Heart right ventricle (tissue), 16 donors: ENCODE results near the gene PGM5. TPM values are rescaled to one million over a fixed set of nuclear protein-coding genes. Genes with fewer than 3 reads are reported as not detected.

Experiments
- ATAC-seq, 8 donors: fragments of 200-7000 bp; cut with Tn5 transposase; one replicate each; pipeline ENCODE4 v1.9.1; 2020; ENCODE audit warnings: mild to moderate bottlenecking in 8 of 8, moderate library complexity in 8 of 8, moderate number of reproducible peaks in 1 of 8
- DNase-seq, 2 donors: peaks; one replicate each; pipeline ENCODE4 v3.0.0-alpha.2; 2020
- H3K27ac ChIP-seq, 10 donors: fragments of 200-600 bp; sonication (generic) in 2 of 10; one replicate each; pipeline versions ENCODE4 v1.5.0 to v1.8.0; 2020 to 2022; ENCODE audit warnings: mild to moderate bottlenecking in 3 of 10
- H3K27me3 ChIP-seq, 7 donors: fragments of 200-600 bp; one replicate each; pipeline ENCODE4 v1.8.0; 2021 to 2022; ENCODE audit warnings: mild to moderate bottlenecking in 2 of 7
- H3K36me3 ChIP-seq, 9 donors: fragments of 200-600 bp; sonication (generic) in 1 of 9; one replicate each; pipeline versions ENCODE4 v1.5.0 to v1.8.0; 2020 to 2022; ENCODE audit warnings: mild to moderate bottlenecking in 2 of 9
- H3K4me1 ChIP-seq, 9 donors: fragments of 200-600 bp; sonication (generic) in 1 of 9; one replicate each; pipeline versions ENCODE4 v1.5.0 to v1.8.0; 2020 to 2022; ENCODE audit warnings: mild to moderate bottlenecking in 4 of 9
- H3K4me3 ChIP-seq, 10 donors: fragments of 200-600 bp; sonication (generic) in 2 of 10; one replicate each; pipeline versions ENCODE4 v1.5.0 to v1.8.0; 2020 to 2022; ENCODE audit warnings: mild to moderate bottlenecking in 7 of 10, moderate library complexity in 2 of 10
- H3K9me3 ChIP-seq, 11 donors: fragments of 200-600 bp in 10 of 11; sonication (generic) in 2 of 11; one replicate each; pipeline versions ENCODE4 v1.5.0 to v1.8.0; 2013 to 2022; ENCODE audit warnings: mild to moderate bottlenecking in 2 of 11, control low read depth in 1 of 11, moderate library complexity in 1 of 11
- CTCF ChIP-seq, 9 donors: fragments of 200-600 bp; sonication (generic) in 2 of 9; IDR thresholded peaks; one replicate each; pipeline versions ENCODE4 v1.5.0 to v1.8.0; 2021 to 2022; ENCODE audit warnings: antibody characterized with exemption in 9 of 9, mild to moderate bottlenecking in 5 of 9, moderate library complexity in 1 of 9
- WGBS, 2 donors: extraction: QIAGEN DNeasy Blood & Tissue Kit; methylation state at CpG; one replicate each; pipeline ENCODE4 v1.1.7; 2013; ENCODE audit warnings: inconsistent platforms in 1 of 2; 5-methylcytosine and 5-hydroxymethylcytosine counted together
- intact Hi-C, 10 donors: fragments of 100-400 bp; cut with DNase I; formaldehyde crosslinking; loops; one replicate each; pipeline versions ENCODE4 v1.11.1 to v1.14.2; 2022
- polyA plus RNA-seq, 2 donors: library from polyadenylated mRNA; stranded (reverse); fragments of 200-250 nt; gene quantifications; one replicate each; pipeline ENCODE4 v1.2.3, GENCODE V29; 2013
- total RNA-seq, 10 donors: library from RNA; stranded (reverse); fragmentation: NEBNext Ultra II Directional in 3 of 10; extraction: Animal tissue kit (Norgen Biotek cat#: 25700) in 3 of 10; gene quantifications; one replicate each; pipeline versions ENCODE4 v1.2.1 to v1.2.4, GENCODE V29; 2021 to 2023
- donor health status: Arrhythmogenic right ventricular cardiomyopathy.
- donor health status: ischemic (EF 13 %, LVEDD 7.1; RV severe dilation, severe dysfunction).
- donor health status: healthy with polysubstance abuse.
- donor health status: DM: no; HTN: yes; CAD: no.
- donor health status: DM: no; HTN: no; CAD: no.
- donor health status: ischemic (EF 25% LVEDD 6.9; RV normal size, moderate dysfunction).
- donor health status: ischemic (EF 25% LVEDD 5.7; RV mildly dilated, moderate dysfunction).
- donor health status: healthy.
- donor health status: DM: yes; HTN: yes; CAD: no.
- donor health status: Ischemic cardiomyopathy.
- donor health status: ischemic (EF 35%, LVEDD 5.7; RV mildly dilated, moderate dysfunction).
- donor health status: nonischemic (EF 11% LVEDD 7.7; RV severe dilation, severe dysfunction).
- donor health status: DM: yes; HTN: yes; CAD: no.
- donor health status: PGD.
- donor health status: ischemic (EF 29% LVEDD 5.4; RV normal size, mild dysfunction).
- donor health status: nonischemic (EF 23%, LVEDD 6.1; RV moderate dilation, normal function).

Gene PGM5
- total and polyA plus RNA-seq, 12 donors: 26.8 to 245 (median 175) TPM

- ATAC-seq: peak in 1 of 8 donors; percentile 17
- H3K27ac ChIP-seq: peak overlapping the region in 5 of 10 donors; percentile 22 to 72 (median 60)
- intact Hi-C loops: loop anchor here in 2 of 10 donors (5.0 to 10.0 kb wide), 3 partner anchors 51 to 138 kb away; partner anchors contain the start of gene PGM5 (in 1 of the 2)
- H3K27me3 ChIP-seq: no peaks in the 10 kb centered on the region
- no peak overlapping the region for H3K4me3 ChIP-seq
- H3K9me3 ChIP-seq: no peaks in the 10 kb centered on the region
- H3K4me1 ChIP-seq: peaks cover 0 to 70% (median 38%) of the 10 kb centered on the region in 9 donors
- peaks cover 0 to 55% (median 0%) of the 10 kb centered on the region in 9 donors for H3K36me3 ChIP-seq
- WGBS, 2 donors: 26 to 28% methylated on average over 6 of the region's 6 CpGs
- DNase-seq: no peak
- no peak for TF ChIP-seq CTCF (IDR thresholded peaks at IDR 0.05)
Measured at GRCh38 chr9:68492806-68493205, 136.4 kb downstream of the PGM5 start.

DNA sequence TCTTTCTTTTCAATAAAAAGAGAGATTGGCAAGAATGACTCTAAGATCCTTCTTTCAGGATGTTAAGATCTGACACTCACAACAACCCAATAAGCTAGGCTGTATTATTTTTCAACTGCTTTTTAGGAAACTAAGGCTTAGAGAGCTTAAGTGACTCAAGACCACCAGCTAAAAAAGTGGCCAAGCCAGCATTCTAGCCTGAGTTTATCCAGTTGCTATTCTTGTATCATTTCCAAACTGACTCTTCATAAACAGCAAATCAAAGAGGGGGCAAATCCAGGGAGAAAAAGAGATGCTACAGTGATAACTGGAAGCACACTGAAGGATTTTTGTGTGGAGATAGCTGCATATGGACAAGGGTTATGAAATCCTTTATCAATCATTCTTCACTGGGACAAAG lies 137.1 kb downstream of the PGM5 start:
- ATAC-seq (no peak), DNase-seq (no peak)
- H3K4me3 ChIP-seq: no peak overlapping the region
- H3K9me3 ChIP-seq: no peaks in the 10 kb centered on the region
- peak overlapping the region in 5 of 10 donors; percentile 22 to 72 (median 60) for H3K27ac ChIP-seq
- H3K4me1 ChIP-seq: peaks cover 0 to 69% (median 35%) of the 10 kb centered on the region in 9 donors
- no peak for TF ChIP-seq CTCF (IDR thresholded peaks at IDR 0.05)
- intact Hi-C loops: loop anchor here in 2 of 10 donors (5.0 to 10.0 kb wide), 3 partner anchors 51 to 139 kb away; partner anchors contain the start of gene PGM5 (in 1 of the 2)
- H3K36me3 ChIP-seq: peaks cover 0 to 51% (median 0%) of the 10 kb centered on the region in 9 donors
- no peaks in the 10 kb centered on the region for H3K27me3 ChIP-seq

DNA sequence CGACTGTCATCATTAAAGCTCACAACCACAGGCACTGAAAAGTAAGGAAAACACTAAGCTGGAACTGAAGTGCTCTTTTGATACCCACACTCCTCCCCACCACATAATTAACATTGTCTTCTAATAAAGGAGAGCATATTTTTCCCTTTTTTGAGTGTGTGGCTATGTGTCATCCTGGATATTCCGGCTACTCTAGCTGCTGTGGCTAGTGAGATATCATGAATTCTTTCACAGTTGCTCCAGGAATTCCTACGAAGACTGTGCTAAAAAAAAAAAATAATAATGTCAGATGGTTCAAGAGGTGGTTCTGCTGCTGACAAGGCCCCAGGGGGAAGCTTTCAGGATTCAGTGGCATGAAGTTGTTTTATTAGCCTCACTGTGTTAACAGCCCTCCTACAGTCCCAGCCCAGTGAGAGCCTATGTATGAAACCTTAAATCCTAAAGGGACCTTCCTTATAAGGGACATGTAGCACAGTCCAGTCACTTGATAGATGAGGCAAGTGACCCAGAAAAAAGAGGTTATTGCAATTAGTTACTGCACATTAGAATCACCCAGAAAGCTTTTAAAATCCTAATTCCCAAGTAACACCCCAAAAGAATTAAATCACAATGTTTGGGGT lies 137.7 kb downstream of the PGM5 start:
- H3K4me1 ChIP-seq: peaks cover 0 to 67% (median 35%) of the 10 kb centered on the region in 9 donors
- peaks cover 0 to 51% (median under 1%) of the 10 kb centered on the region in 9 donors for H3K36me3 ChIP-seq
- intact Hi-C loops: loop anchor here in 2 of 10 donors (5.0 to 10.0 kb wide), 3 partner anchors 52 to 139 kb away; partner anchors contain the start of gene PGM5 (in 1 of the 2)
- H3K4me3 ChIP-seq: no peak overlapping the region
- DNase-seq: no peak
- 52 to 58% methylated on average over 3 of the region's 3 CpGs for WGBS, 2 donors
- H3K27ac ChIP-seq: peak overlapping the region in 5 of 10 donors; percentile 22 to 72 (median 60)
- TF ChIP-seq CTCF (IDR thresholded peaks at IDR 0.05): no peak
- H3K27me3 ChIP-seq: no peaks in the 10 kb centered on the region
- peak in 4 of 8 donors; percentile 23 to 62 (median 48) for ATAC-seq
- no peaks in the 10 kb centered on the region for H3K9me3 ChIP-seq

DNA sequence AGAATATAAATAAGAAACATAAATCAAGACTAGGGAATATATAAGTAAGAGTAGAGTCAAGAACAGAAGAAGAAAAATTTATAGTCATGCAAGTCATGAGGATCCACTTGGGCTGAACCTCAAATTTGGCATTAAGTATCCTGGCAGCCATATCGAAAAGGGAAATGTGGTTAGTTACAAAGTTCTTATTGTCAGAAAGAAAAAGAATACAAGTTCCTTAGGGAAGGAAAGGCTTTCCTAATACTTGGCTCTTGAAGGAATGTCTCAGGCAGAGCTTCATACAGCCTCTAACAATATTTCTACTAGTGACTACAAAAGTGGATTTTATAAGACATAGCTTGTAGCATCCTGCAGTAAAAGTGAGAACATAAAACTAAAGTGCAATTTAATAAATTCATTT lies 138.8 kb downstream of the PGM5 start:
- Histone ChIP-seq H3K4me3 (no peak overlapping the region), H3K4me1 (peaks cover 0 to 78% (median 43%) of the 10 kb centered on the region in 9 donors), H3K9me3 (no peaks in the 10 kb centered on the region), H3K36me3 (peaks cover 0 to 53% (median 6%) of the 10 kb centered on the region in 9 donors), H3K27ac (peak overlapping the region in 2 of 10 donors; percentile 16 to 60), H3K27me3 (no peaks in the 10 kb centered on the region)
- 72 to 76% methylated on average over 1 of the region's 1 CpG for WGBS, 2 donors
- TF ChIP-seq CTCF (IDR thresholded peaks at IDR 0.05): no peak
- intact Hi-C loops: loop anchor here in 3 of 10 donors (5.0 to 10.0 kb wide), 3 partner anchors 33 to 140 kb away; partner anchors contain the start of gene PGM5 (in 1 of the 3)
- ATAC-seq (no peak), DNase-seq (no peak)
